ENCODE measurements around the gene BRD1. TPM values are rescaled to one million over a fixed set of nuclear protein-coding genes. Genes with fewer than 3 reads are reported as not detected.
"Not testable (repeated sequence)": the region's sequence is repeated elsewhere in the genome, so short reads cannot be mapped to it uniquely, and the experiment has no call there.

Gene BRD1
- total RNA-seq, 2 donors from 2014 or later = 17.8 to 19.6 TPM

DNA sequence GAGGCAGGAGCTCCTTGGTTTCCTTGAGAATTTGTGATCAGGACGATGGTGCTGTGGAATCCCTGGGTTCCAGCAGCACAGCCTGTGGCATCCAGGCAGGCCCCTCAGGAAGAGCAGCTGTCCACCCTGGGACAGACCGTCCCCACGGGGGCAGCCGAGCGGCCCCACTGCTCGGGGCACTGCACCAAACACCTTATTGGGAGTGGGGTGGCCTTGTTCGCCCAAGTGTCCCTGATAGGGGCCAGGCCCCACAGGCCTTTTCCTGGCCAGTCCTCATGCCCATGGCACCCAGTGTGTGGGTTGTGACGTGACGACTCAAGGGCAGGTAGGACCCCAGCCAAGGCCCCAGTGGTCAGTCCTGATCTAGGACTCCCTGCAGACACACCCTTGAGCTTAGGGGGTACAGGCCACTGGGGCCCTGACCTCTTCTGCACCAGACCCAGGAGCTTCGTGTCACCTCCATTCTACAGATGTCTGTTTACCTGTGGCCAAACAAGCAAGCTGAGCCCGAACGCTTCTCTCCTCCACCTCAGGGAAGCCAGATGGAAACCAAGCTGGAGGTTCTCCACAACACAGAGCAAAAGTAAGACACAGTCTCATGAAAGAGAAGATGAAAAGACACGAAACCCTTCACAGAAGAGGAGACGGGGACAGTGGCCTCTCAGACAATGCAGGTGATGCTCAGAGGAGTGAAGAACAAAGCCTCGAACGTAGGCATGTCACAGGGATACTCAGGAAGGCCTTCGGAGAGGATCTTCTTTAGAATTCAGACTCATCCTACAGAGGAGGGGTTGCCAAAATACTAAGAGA is 1.6 kb upstream of the BRD1 start:
- ATAC-seq (no peak), DNase-seq (no peak)
- intact Hi-C loops (cut with DNase I) = no loop called here

DNA sequence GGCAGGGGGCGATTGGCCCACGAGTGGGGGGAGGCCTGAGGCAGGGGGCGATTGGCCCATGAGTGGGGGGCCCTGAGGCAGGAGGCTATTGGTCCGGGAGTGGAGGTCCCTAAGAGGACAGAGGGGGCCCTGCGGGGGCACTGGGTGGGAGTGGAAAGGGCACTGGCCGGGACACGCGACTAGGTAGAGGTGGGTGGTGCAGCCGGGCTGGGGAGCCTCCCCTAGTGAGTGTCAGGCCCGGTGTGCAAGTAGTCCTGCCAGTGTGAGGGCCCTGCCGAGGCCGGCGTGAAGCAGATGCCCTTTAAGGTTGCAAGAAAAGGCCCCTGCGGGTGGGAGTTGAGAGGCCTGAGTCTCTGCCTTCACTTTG is 909 bp upstream of the BRD1 start:
- intact Hi-C loops (cut with DNase I) = no loop called here
- ATAC-seq = peak in 1 of 2 donors; percentile 3
- DNase-seq = no peak

DNA sequence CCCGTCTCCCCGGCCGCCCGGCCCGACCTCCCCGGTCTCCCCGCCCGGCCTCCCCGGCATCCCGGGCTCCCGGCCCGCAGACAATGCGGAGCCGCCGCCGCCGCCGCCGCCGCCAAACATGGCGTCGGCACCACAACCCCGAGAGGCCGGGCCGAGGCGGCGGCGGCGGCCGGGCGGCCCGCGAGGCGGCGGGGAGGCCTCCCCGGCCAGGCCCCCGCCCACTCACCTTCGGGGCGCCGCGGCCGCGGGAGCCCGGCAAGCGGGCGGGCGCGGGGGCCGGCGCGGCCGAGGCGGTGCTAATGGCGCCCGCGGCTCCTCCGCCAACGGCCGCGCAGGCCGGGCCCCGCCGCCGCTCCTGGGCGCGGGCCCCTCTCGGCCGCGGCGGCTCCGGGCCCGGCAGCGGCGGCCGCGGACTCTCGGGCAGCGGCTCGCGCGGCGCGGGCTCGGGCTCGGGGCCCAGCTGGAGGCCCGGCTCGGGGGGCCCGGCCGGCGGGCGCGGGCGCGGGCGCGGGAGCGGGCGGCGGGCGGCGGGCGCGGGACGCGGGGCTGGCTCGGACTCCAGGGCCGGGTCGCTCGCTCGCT is 311 bp downstream of the BRD1 start:
- intact Hi-C loops (cut with DNase I) = no loop called here

DNA sequence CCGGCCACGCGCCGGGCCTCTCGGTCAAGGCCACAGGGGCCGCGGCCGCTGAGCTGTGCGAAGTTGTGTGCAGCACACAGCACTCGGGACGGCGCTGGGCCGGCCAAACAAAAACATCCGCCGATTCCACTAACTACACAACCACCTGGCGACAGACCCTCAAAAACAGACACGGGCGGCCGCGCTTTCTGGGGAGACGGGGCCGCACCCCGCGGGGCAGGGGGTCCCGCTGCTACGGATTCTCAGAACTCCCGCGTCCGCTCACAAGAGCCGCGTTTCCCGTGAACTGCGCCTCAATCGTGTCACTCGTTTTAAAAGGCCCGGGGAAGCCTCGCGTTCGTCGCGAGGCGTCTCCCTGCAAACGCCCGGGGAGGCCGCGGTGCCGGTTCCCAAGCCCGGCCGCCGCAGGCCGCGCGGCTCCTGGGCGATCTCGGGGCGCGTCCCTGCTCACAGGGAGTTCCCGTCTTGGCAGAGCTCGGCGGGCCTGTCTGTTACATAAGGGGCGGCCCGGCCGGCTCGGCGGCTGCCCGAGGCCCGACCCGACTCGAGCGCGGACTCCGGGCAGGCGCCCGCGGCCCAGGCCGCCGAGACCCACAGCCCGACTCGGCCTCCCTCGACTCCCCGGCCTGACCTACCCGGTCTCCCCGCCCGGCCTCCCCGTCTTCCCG is 936 bp downstream of the BRD1 start:
- peak; percentile 68 to 80 for ATAC-seq
- intact Hi-C loops (cut with DNase I) = no loop called here
- DNase-seq = peak; percentile 73

More for the DNA sequence above, 311 bp downstream of the BRD1 start:
- DNase-seq = peak; percentile 51
- ATAC-seq = peak in 1 of 2 donors; percentile 20

DNA sequence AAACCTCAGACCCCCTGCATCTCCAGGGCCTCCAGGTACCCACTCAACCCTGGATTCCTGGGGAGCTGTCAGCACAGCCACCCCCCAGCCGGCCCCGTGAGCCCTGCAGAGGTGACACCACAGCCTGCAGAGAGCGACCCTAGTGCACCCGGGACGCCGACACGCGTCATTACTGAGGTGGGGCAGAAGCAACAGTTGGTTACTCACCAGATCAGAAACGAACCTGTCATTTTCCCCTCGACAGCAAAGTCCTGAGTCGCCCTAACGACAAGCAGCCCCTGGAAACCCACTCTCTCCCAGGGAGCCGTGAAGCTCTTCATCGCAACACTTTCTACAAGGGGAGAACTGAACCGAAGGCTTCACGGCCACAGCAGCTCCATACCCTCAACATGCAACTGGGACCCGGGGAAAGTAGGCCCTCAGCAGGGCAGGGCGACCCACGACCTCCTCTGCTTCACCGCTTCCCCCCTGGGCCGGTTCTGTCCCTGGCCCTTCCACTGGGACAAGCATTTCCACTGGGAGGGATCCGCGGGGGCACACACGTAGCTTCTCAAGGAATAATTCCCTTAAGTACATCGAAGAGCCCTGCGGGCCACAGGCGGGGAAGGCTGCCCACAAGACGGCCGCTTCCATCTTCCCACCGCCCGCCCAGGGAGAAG is 1.6 kb downstream of the BRD1 start:
- ATAC-seq (peak in 1 of 2 donors; percentile 21), DNase-seq (peak; percentile 43)
- intact Hi-C loops (cut with DNase I) = no loop called here

DNA sequence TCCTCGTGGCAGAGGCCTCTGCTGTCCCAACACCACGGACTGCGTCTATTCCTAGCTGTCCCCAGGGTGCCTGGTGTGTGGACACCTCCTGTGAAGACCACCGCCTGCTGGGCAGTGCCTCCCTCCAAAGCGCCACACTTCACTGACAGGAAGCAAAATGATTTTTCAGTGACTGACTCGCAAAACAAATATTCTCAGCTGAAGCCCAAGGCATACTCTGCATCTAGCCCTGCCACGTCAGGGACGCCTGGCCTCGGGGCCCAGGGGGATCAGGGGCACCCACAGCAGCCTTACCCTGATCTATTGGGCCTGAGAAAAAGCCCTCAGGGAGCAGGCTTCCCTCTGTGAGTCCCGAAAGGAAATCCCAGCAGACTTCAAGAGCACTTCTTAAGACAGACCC is 2.2 kb downstream of the BRD1 start:
- ATAC-seq (no peak), DNase-seq (no peak)
- intact Hi-C loops (cut with DNase I) = no loop called here

DNA sequence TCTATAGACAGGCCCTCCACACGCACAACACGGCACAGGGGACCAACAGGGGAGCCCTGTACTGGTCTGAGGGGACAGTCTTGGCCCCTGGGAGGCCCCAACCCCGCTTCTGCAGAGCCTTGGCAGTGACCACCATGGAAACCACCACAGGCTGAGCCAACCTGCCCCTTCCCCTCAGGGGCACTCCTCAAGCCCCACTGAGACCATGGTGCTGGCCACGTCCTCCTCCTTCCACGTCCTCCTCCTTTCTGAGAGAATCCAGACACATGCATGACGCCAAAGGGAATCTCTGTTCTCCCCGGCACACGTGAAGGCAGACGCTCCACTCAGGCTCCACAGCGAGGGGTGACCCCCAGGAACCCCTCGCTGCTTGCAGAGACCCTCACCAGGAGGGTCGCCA is 2.7 kb downstream of the BRD1 start:
- ATAC-seq (no peak), DNase-seq (no peak)
- intact Hi-C loops (cut with DNase I) = no loop called here

DNA sequence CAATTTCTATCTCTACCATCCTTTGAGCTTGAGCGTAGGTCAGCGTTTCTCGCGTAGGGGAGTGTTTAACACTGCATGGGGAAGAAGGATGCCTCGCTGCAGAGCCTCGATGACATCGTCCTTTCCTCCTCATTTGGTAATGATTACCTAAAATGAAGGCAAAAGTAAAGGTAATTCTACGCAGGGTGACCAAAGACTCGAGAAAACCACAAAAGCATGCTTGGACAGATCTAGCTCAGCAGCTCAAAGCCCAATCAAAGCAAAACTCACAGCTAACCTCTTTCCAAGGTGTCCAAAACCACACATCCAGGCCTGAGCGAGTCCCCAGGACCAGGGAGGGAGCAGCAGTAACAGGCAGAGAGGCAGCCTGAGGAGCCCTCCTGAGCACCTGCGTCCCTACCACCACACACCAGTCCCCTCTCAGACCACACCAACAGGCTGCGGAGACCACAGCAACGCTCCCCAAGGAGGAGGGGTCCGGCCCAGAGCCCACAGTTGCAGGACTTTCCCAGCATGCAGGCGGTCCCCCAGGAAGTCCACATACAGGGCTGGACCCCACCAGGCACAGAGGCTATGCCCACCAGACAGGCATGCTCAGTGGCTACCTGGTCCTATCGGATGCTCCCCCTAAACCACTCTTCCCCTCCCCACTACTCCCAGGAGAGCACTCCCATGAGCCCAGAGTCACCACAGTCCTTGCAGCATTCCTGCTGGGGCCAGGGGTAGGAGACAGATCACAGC is 3.3 kb downstream of the BRD1 start:
- ATAC-seq = no peak
- intact Hi-C loops (cut with DNase I) = no loop called here
- DNase-seq = no peak

DNA sequence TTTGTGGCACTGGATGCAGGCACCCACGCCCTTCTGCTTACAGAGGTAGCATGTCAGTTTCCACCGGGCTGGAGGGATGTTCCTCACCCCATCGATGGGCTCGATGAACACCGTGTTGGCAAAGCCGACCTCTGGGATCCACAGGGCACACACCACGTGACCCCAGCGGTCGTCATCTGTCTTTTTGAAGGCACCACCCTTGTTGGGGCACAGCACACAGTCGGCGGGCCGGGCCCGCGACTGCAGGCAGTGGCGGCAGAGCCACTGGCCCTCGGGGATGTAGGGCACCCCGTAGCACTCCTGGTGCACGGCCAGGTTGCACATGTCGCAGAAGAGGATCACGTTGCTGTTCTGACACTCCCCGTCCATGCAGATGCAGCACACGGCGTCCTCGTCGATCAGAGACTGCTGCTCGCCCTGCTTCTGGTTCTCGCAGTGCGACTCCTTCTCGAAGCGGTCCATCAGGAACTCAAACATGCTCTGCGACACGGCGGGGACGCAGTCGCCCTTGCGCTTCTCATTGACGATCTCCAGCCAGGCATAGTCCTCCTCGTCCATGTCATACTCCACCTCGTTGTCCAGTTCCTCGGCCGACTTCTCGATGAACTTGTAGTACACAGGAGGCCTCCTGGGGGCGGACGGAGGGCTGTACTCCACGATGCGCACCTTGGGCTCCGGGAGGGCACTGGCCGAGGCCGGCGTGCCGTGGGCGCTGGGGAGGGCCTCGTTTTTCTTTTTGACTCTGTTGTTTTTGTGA is 4.2 kb downstream of the BRD1 start:
- intact Hi-C loops (cut with DNase I) = no loop called here
- DNase-seq (no peak), ATAC-seq (no peak)

DNA sequence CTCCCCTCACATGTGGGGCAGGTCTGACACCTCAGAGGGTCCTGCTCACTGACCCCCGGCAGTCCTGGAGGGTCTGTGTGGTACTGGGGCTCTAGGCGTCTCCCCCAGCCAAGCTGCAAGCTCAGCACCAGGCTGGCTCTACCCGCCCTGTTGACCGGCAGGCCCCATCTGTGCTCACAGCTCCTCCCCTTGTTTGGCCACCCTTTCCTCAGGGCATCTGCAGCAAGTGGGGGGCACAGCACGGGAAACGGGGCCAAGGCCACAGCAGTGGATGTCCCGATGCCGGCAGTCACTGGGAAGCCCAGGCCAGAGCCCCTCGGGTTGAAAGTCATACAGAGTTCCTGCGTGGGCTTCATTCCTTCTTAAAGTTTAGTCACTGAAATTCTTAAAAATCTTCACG is 5.9 kb downstream of the BRD1 start:
- DNase-seq; ATAC-seq; intact Hi-C loops (cut with DNase I): not testable (repeated sequence)

DNA sequence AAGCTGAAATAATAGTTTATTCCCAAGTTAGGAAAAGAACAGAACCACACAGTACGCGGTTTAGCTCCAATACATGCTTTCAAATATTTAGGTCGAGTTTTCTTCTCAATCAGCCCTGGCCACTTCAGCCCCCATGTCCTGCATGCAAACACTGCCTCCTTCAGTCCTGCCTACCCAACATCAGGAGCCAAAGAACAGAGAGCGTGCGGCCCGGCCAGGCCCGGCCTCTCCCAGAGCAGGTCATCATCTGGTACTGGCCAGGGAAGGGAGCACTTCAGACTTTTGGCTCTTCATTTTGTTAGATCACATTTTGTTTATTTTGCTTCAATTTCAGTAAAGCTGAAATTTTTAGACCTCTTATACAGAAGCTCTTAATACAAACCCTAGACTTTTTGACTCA is 6.7 kb downstream of the BRD1 start:
- intact Hi-C loops (cut with DNase I) = no loop called here
- DNase-seq (no peak), ATAC-seq (peak in 1 of 2 donors; percentile 53)

DNA sequence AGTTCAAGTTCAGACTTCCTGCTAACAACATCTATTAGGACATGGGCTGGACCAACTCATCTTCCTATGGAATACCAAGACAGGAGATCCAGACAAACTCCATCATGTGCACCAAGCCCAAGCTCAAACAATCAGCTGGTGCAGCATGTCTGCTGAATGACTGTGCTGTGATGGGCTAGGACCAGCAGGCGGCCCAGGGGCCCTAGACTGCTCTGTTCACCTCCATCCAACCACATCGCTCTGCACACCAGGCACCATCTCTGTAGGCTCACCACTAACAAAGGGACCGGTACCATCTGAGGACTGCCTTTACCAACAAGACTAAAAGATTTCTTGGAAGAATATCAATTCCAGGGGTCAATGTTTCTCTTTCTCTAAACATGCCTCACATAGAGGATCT is 10.3 kb downstream of the BRD1 start:
- no peak for DNase-seq
- intact Hi-C loops (cut with DNase I) = no loop called here

DNA sequence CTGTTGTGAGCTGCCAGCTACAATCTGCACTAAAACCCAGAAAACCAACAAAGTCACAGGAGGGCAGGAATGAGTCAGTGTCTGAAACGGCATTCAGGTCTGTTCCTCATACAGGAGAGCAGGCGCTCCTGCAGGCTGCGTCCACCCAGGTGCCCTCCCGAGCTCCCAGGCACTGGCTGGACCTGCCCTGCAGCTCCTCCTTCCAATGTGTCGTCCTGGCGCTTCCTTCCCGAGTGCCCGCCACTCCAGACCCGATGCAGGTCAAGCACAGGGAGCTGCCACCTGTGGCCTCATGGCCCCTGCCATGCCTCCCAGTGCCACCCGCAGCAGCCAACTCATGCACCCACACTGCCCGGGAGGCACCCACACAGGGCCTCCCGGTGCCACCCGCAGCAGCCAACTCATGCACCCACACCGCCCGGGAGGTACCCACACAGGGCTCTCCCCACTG is 12.0 kb downstream of the BRD1 start:
- intact Hi-C loops (cut with DNase I) = no loop called here
- ATAC-seq (no peak), DNase-seq (no peak)

More for the DNA sequence above, 10.3 kb downstream of the BRD1 start:
- ATAC-seq = no peak

DNA sequence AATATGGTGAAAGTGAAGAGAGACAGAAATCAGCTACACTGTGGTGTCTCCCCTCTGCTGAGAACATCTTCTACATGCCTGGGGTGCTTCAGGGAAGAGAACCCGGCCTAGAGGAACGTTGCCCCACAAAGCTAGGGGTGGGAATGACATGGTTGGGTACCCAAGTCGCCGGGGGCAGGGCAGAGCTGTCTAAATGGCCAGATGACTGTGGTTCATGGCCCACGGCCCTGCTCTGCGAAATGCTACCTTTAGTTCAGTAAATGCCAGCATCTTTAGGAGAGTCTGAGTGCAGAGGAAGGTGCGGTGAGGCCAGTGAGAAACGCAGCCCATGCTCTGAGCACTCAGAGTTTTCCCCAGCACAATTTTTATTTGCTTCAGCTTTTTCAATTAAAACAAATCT is 12.8 kb downstream of the BRD1 start:
- DNase-seq (no peak), ATAC-seq (no peak)
- intact Hi-C loops (cut with DNase I) = no loop called here

DNA sequence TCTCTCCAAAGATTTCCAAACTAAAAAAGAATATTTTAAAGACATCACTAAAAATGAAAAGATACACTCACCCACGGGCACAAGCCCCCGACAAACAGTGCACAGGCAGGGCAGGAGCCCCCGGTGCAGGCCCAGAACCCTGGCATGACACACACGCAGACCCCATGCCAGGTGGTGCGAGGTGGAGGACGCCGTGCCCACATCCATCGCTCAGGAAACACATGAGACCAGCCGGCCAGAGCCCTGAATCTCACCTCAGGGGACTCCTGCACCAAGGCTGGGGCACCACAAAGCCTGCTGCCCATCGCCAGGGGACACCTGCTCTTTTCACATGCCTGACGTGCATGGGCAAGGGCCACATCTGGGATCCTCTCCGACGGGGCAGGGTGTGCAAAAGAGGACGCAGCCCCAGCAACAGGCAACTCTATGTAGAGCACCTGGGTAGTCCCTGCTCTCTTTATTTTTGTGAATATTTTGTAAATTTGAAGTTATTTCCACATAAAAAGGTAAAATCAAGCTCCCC is 13.4 kb downstream of the BRD1 start:
- intact Hi-C loops (cut with DNase I) = no loop called here
- ATAC-seq (no peak), DNase-seq (no peak)

DNA sequence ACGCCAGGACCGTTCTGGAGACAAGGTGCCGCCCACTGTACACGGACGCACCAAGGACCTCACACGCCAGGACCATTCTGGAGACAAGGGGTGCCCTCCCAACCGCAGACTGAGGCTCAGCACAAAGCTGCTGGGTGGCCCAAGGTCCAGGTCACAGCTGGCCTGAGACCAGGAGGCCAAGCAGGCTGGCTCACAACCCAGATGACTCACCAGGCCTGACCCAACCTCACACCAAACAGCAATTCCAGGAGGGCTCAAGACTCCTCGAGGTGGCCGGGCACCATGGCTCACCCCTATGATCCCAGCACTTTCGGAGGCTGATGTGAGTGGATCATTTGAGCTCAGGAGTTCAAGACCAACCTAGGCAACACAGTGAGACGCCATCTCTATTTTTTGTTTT is 14.8 kb downstream of the BRD1 start:
- DNase-seq (no peak), ATAC-seq (peak in 1 of 2 donors; percentile 25)

DNA sequence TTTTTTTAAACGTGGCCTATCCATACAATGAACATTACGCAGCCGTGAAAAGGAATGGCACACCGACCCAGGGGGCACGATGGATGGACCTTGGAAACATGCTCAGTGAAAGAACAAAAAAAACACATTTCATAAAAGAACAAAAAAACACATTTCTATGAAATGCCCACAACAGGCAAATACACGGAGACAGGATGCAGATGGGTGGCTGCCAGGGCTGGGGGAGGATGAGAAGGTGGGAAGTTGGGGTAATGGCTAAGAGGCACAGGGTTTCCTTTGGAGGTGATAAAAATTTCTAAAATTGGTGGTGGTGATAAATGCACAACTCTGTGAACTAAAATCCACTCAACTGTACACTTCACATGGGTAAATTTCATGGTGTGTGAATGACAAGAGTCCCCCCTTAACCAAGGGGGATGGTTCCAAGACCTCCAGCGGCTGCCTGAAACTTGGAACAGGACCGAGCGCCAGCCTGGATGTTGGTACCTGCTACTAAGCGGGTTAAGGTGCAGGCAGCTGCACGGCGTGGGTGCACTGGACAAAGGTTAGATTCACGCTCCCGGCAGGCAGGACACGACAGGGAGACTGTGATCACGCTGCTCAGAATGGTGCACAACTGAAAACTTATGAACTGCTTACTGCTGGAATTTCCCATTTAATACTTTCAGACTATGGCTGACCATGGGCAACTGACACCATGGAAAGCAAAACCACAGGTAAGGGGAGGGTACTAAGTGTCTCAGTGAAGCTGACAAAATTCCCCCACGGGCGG is 16.5 kb downstream of the BRD1 start:
- ATAC-seq = no peak
- no peak for DNase-seq
- intact Hi-C loops (cut with DNase I) = no loop called here

More for the DNA sequence above, 14.8 kb downstream of the BRD1 start:
- intact Hi-C loops (cut with DNase I) = no loop called here

Data from left cardiac atrium (tissue), 4 donors.